SU-DHL-6 (cell line): ENCODE measurements around the gene NACC1.

Source experiments
- CTCF ChIP-seq: fragments of 200-600 bp; sonication (generic); IDR thresholded peaks from one replicate; pipeline ENCODE4 v1.5.1; 2017; ENCODE audit warnings: antibody characterized with exemption, mild to moderate bottlenecking, low read length, moderate library complexity; ENCODE audit not compliant: insufficient read depth, poor library complexity, severe bottlenecking
- EZH2phosphoT487 ChIP-seq: fragments of 200-600 bp; sonication (generic), shearing (Covaris generic); conservative IDR thresholded peaks from 2 replicates; pipeline ENCODE4 v1.6.1; 2018; ENCODE audit warnings: mild to moderate bottlenecking, antibody characterized with exemption, low read length, moderate library complexity, mixed read lengths

- no peak for TF ChIP-seq CTCF
- TF ChIP-seq EZH2phosphoT487: no peak
Observed at GRCh38 chr19:13076787-13077186, 41.3 kb upstream of the NACC1 start.
